WERI-Rb-1 (cell line): ENCODE measurements around the gene NAT16.

ENCODE experiments used
- DNase-seq: peaks from one replicate; pipeline ENCODE4 v3.0.0-alpha.2; 2020
- H3K27ac ChIP-seq: fragments of 250-450 bp; sonication (Bioruptor Pico); 2 replicates; pipeline ENCODE4 v1.5.1; 2020; ENCODE audit warnings: mild to moderate bottlenecking, moderate library complexity
- H3K27me3 ChIP-seq: fragments of 250-450 bp; sonication (Bioruptor Pico); 2 replicates; pipeline ENCODE4 v1.5.1; 2021; ENCODE audit warnings: mild to moderate bottlenecking, low read depth, moderate library complexity; ENCODE audit not compliant: insufficient read depth, severe bottlenecking
- H3K36me3 ChIP-seq: fragments of 250-450 bp; sonication (Bioruptor Pico); 2 replicates; pipeline ENCODE4 v1.5.1; 2020; ENCODE audit warnings: mild to moderate bottlenecking, moderate library complexity
- H3K4me3 ChIP-seq: 2 replicates; pipeline ENCODE4 v1.5.1; 2011; ENCODE audit warnings: low read depth, mild to moderate bottlenecking, control low read depth, low read length
- H3K9me3 ChIP-seq: fragments of 250-450 bp; sonication (Bioruptor Pico); 2 replicates; pipeline ENCODE4 v1.5.1; 2021; ENCODE audit warnings: mild to moderate bottlenecking, moderate library complexity; ENCODE audit not compliant: severe bottlenecking
- TF ChIP-seq, protein P1 (sequence below): IDR thresholded peaks from 2 replicates; pipeline ENCODE4 v1.5.1; 2011; ENCODE audit warnings: low read depth, mild to moderate bottlenecking, control low read depth, inconsistent platforms, low read length

The NAT16 gene

DNA sequence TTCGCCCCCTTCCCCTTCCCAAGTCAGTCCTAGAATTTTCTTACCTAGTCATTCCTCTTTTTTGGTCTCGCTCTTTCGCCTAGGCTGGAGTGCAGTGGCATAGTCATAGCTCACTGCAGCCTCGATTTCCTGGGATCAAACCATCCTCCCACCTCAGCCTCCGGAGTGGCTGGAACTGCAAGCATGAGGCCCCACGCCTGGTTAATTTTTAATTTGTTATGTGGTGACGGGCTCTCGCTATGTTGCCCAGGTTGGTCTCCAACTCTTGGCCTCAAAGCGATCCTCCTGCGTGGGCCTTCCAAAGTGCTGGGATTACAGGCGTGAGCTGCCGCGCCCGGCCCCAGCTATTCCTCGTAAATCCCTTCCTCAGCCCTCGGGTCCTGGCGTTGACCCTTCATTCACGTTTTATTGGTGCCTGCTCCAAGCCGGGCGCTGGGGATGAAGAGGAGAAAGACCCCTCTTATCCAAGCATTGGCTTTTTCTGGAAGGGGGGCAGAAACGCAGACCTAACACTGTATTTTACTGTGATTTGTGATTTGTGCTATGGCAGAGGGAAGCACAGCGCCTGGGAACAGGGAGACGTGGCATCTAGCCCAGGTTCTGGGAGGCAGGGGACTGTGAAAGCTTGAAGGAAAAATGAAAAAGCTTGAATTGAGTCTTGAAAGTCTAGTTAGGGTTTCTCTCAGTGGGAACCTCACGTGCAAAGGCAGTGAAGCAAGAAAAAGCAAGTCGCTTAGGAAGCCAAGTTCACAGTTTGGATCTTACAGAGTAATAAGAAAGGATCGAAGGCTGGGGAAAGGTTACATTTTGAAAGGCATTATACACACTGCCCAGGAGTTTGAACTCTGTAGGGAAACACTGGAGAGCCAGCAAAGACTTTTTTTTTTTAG, 38.4 kb upstream of the NAT16 start:
- peak overlapping the region; percentile 96 for H3K4me3 ChIP-seq
- TF ChIP-seq, protein P1, sequence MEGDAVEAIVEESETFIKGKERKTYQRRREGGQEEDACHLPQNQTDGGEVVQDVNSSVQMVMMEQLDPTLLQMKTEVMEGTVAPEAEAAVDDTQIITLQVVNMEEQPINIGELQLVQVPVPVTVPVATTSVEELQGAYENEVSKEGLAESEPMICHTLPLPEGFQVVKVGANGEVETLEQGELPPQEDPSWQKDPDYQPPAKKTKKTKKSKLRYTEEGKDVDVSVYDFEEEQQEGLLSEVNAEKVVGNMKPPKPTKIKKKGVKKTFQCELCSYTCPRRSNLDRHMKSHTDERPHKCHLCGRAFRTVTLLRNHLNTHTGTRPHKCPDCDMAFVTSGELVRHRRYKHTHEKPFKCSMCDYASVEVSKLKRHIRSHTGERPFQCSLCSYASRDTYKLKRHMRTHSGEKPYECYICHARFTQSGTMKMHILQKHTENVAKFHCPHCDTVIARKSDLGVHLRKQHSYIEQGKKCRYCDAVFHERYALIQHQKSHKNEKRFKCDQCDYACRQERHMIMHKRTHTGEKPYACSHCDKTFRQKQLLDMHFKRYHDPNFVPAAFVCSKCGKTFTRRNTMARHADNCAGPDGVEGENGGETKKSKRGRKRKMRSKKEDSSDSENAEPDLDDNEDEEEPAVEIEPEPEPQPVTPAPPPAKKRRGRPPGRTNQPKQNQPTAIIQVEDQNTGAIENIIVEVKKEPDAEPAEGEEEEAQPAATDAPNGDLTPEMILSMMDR: no peak
- H3K27ac ChIP-seq: peak overlapping the region; percentile 31
- H3K27me3 ChIP-seq: no peaks in the 10 kb centered on the region
- peaks cover 32% of the 10 kb centered on the region for H3K36me3 ChIP-seq
- no peak for DNase-seq
- no peaks in the 10 kb centered on the region for H3K9me3 ChIP-seq

DNA sequence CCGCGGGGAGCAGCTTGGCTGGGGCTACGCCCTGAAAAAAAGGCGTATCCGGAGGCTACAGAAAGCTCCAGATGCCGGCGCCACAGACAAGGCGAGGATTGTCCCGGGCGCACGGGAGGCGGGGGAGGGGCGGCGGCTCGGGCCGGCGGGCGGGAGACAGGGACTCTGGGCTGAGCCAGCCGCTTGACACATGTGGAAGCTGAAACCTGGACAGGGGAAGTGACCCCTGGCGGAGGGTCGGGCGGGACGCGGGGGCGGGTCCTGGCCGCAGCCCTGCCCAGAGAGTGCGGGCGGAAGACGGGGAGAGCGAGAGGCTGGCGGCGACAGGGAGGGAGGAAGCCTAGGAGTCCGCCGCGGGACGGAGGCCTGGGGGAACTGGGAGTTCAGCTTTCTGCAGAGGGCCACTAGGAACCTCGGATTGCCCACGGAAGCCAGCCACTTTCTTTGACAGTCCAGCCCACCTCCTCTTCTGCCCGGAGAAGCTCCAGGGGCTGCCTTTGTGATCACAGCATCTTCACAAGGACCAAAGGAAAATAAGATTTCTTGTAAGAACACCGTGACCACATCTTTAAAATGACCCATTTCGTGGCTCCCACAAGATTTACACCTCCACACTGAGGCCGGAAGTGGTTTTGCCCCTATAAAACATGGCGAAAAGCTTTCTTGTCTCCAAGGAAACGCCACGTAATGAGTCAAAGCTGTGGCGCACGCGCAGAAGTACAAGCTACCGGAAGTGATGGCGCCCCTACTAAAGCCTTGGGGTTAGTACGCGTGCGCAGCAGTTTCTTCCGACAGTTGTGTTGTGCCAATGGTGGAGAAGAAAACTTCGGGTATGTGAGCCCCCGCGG, 37.5 kb upstream of the NAT16 start, which contains the start of the genes PLOD3 and ZNHIT1:
Gene PLOD3, minus strand, starts transcription at position 194 of the 848 bp plus-strand sequence. CDS start 307 bp downstream, outside the sequence.
Gene ZNHIT1, plus strand, starts transcription at position 778 of the 848 bp plus-strand sequence. Its CDS starts 31 bp downstream, at position 809.
- no peaks in the 10 kb centered on the region for H3K9me3 ChIP-seq
- H3K27me3 ChIP-seq: no peaks in the 10 kb centered on the region
- H3K36me3 ChIP-seq: peaks cover 23% of the 10 kb centered on the region
- TF ChIP-seq, protein P1: peak; percentile 22; the same call in 1 of the 2 replicates
- H3K27ac ChIP-seq: peak within 1 kb of the TSS; percentile 85
- peak; percentile 97 for DNase-seq
- H3K4me3 ChIP-seq: peak within 1 kb of the TSS; percentile 96

- DNase-seq: no peak
- no peaks in the 10 kb centered on the region for H3K27me3 ChIP-seq
- H3K4me3 ChIP-seq: peak overlapping the region; percentile 96
- peaks cover 19% of the 10 kb centered on the region for H3K36me3 ChIP-seq
- no peaks in the 10 kb centered on the region for H3K9me3 ChIP-seq
- TF ChIP-seq, protein P1: no peak
- peak overlapping the region; percentile 85 for H3K27ac ChIP-seq
Measured at GRCh38 chr7:101216860-101217387, 36.8 kb upstream of the NAT16 start.

- Histone ChIP-seq H3K36me3 (peaks cover 26% of the 10 kb centered on the region), H3K27ac (peak overlapping the region; percentile 85), H3K27me3 (no peaks in the 10 kb centered on the region), H3K4me3 (peak overlapping the region; percentile 96), H3K9me3 (no peaks in the 10 kb centered on the region)
- TF ChIP-seq, protein P1: no peak
- no peak for DNase-seq
Measured at GRCh38 chr7:101216001-101216859, 36.1 kb upstream of the NAT16 start.

DNA sequence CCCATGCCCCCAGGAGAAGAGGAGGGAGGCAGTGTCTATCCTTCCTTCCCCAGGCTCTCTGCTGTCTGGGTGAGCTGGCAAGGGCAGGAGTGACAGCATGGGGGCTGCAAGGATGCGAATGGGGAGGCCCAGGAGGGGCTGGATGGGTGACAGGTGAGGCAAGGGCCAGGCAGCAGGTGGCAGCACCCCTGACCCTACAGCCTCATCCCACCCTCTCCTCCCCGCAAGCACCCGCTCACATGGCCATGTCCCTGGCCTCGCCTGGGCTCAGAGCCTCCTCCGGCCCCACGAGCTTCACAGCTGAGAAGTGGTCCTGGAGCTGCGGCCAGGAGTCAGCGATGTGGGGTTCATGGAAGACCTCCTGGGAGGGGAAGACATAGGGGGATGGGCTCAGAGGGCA, 31.9 kb upstream of the NAT16 start:
- TF ChIP-seq, protein P1: peak; percentile 54
- peaks cover 50% of the 10 kb centered on the region for H3K36me3 ChIP-seq

More for the DNA sequence above, 31.9 kb upstream of the NAT16 start:
- Histone ChIP-seq H3K9me3 (no peaks in the 10 kb centered on the region), H3K4me3 (no peak overlapping the region), H3K27ac (no peak overlapping the region), H3K27me3 (no peaks in the 10 kb centered on the region)
- no peak for DNase-seq
